ENCODE results near the gene CHRNB2.

- no peak for TF ChIP-seq CTCF (conservative IDR thresholded peaks at IDR 0.05 in 1 of 2, IDR thresholded peaks at IDR 0.05 in 1 of 2; ENCODE audit: low read depth in 1 of 2, low read length in 2 of 2)
- no peak for TF ChIP-seq EZH2 (IDR thresholded peaks at IDR 0.05; ENCODE audit: low read length, missing control alignments)
Measured at GRCh38 chr1:154539486-154540483, 27.8 kb upstream of the CHRNB2 start.
